Forelimb muscle (tissue), 1 donor: Measurements from ENCODE around the gene SPAAR. TPM values are rescaled to one million over a fixed set of nuclear protein-coding genes. Genes with fewer than 3 reads are reported as not detected.
"Not testable (repeated sequence)": the region's sequence is repeated elsewhere in the genome, so short reads cannot be mapped to it uniquely, and the experiment has no call there.

Experiments used
- DNase-seq: peaks from one replicate; pipeline ENCODE4 v3.0.0-alpha.2; 2013; ENCODE audit warnings: low read depth
- polyA plus RNA-seq: library from polyadenylated mRNA; unstranded; fragments of 120-200 nt; gene quantifications from one replicate; pipeline ENCODE4 v1.2.1, GENCODE V29; 2013; ENCODE audit not compliant: insufficient read length

The SPAAR gene, protein sequence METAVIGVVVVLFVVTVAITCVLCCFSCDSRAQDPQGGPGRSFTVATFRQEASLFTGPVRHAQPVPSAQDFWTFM
- 2.2 TPM for polyA plus RNA-seq

DNA sequence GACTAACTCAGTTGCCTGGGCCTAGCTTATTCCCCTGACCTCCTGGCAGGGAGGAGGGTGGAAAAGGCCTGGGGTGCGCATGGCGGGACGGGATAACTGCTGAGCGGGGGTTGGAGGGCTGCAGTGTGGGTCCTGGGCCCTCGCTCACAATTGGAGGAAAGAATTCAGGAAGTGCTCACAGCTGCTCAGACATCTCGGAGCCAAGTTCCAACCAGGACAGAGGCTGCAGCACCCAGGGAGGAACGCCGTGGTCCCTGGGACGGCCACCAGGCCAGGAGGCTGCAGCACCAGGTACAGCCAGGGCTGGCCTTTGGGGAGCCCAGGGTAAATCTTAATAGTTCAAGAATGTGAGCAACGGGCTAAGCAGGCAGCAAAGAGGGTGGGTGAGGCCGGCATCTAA is at the start of gene SPAAR:
Gene SPAAR, plus strand, starts transcription at position 217 of the 400 bp plus-strand sequence. CDS start 974 bp downstream, outside the sequence.
- no peak for DNase-seq

DNA sequence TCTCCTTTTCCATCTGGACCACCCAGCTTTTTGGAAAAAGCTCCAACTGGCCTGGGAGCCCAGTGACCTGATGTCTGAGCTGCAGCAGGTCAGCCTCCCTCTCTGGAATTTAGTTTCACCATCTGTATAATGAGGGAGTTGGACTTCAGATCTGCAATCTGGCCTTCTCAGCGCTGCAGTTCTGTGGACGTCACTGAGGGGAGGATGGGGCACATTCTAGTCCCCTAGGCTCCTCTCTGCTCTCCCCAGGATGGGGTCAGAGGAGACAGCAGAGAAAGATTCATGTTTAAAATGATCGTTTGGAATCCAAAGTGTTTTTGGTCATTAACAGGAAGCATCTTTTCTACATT is 49.3 kb upstream of the SPAAR start:
- DNase-seq, result no peak

DNA sequence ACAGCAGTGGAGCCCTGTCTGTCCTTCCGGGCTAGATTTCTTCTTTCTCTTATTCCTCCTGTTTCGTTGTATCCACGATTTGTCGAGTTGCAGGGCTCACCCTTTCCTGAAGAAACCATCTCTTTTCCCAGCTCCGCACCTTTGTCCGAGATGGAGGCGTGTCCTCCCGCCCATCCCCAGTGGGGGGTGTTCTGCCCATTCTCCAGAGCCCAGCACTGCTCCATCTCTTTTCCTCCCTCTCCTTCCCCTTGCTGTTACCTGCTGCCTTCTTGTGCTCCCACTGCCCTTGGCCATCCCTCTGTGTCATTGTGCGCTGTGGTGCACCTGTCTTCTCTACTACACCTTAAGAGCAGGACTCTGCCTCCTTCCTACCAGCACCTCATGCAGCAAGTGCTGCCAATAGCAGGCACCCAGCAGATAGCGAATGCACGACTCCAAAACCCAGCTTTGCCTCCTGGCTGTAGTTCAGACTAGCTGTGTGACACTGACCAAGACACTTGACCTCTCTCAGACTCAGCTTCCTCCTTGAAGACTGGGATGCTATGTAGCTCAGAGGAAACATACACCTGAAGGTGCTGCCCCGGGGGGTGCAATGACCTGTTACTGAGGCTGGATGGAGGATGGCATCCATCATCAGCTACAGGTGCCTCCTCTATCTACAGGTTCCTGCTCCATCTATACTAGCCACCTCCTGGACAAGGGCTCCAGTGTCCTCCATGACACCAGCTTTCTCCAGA is 48.0 kb upstream of the SPAAR start:
- DNase-seq, result no peak

DNA sequence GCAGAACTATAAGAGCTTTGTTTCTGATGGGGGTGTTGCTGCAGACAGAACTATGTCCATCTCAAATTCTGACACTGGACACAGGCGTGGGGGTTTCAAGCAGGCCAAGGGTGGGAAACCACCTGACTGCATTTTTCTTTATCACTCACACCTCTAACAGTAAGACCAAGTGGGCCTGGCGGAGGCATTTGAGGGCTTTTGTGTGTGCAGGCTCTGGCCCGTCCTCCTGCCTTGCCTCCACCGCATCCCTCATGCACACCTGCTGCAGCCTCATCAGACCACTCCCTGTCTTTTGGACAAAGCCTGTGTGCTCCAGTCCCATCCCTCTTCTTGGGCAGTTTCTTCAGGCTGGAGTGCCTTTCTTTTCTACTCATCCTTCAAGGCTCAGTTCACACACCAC is 47.0 kb upstream of the SPAAR start:
- no peak for DNase-seq

DNA sequence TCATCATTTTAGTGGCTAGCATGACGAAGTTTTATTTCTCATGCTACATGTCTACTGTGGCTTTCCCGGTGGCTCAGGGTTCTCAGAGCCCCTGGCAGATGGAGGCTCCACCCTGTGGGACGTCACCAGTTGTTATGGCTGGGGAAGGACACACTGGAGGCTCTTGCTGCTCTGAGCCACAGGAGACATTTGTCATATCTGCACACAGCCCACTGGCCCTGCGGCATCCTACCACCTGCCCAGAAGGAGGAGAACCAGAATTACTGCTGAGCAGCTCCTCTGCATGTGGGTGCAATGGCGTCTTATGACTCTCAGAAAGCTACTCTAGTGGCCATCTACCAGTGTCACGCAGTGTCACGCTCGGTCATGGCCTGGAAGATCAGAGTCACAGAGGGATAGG is 45.7 kb upstream of the SPAAR start:
- no peak for DNase-seq

DNA sequence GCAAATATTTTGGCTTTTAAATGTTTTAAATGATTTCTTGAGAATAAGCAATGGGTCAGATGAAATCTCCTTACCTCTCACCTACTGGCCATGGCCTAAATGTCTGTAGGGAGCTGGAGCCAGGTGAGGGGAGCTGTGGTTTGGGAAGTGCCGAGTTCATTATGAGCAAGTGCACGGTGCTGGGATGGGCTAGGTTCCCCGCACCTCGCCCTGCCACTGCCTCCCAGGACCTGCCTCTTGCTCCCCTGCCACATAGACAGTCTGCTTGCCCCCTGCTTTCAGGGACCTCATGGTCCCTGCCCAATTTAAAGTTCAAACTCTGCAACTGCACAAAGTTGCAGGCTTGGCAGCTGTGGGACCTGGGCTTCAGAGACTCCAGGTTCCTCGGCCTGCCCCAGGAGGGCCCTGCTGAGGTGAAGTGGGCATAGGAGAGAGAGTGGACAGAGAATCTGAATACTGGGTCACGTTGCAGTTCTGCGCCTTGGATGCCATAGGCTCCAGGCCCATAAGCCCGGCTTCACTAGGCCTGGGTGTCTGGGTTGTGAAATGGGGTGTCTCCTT is 44.5 kb upstream of the SPAAR start:
- DNase-seq, result no peak

DNA sequence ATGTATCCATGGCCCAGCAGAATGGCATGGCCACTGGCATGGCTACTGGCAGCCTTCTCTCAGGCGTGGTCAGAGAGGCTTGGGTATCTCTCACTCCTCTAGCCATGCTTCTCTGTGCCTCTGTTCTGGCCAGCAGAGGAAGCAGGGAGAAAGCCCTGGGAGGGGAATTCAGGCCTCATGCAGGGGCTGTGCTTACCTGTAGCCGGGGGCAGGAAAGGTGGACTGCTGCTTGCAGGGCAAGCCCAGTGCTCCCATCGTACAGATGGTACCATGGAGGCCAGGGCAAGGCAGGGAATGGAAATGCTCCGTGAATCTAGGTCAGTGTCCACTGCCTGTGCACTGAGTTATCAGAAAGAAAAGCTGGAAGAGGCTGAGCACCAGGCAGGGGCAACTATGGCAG is 41.8 kb upstream of the SPAAR start:
- DNase-seq, result no peak

DNA sequence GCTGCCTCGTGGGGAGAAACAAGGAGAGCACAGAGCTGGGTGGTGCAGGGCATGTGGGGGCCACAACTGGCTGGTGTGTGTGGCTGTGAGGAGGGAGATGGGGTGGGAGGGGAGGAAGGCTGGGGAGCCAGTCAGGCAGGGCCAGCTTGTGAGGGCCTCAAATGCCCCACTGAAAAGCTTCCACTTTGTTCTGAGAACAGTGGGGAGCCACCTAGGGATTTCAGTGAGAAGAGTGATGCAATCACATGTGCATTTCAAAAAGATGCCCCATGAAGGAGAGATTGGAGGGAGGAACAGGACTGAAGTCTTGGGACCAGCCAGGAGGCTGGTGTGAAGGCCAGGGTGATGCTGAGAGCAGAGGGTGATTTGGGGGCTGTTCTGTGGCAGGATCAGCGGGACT is 40.4 kb upstream of the SPAAR start:
- no peak for DNase-seq

DNA sequence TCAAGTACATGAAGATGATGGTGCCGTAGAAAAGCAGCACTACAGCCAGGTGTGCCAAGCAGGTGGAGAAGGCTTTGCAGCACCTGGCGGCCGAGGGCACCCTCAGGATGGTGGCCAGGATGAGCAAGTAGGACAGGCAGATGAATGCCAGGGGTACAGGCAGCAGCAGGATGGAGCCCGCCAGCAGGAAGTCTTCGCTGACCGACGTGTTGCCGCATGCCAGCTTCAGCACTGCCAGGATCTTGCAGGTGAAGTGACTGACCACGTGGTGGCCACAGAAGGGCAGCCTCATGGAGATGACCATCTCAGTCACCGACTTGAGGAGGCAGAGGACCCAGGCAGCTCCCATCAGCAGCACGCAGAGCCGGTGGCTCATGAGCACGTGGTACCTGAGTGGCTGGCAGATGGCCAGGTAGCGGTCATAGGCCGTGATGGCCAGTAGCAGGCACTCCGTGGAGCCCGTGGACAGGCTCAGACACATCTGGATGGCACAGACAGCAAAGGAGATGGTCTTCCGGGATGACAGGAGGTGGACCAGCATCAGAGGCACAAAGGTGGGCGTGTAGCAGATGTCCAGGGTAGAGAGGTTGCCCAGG is 39.6 kb upstream of the SPAAR start:
- DNase-seq, result no peak

DNA sequence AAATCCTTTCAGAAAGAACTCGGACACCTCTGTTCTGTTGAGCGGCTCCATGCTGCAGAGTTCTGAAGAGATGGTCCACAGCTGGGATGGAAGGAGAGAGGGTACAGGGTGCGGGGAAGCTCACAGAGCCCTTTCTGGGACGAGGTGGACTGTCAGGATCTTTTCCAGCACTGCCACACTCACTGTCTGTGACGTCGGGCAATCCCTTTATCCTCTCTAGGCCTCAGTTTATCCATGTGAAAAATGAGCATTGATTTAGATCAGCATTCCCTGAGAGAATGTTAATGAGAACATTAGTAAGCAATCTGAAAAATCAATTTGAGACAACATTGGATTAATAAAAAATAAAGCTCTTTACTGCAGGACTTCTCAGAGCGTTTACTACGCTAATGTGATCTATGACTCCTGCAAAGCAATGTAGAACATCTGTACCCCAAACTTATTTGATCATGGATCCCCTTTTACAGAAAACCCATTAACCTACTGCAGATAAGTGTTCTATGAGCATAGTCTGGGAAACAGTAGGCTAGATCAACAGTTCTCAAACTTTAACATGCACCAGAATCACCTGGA is 38.9 kb upstream of the SPAAR start, which contains the start of gene OR13J1:
Gene OR13J1, minus strand, starts transcription at position 51 of the 573 bp plus-strand sequence. Its CDS starts 0 bp downstream, at position 51.
- DNase-seq, result no peak

DNA sequence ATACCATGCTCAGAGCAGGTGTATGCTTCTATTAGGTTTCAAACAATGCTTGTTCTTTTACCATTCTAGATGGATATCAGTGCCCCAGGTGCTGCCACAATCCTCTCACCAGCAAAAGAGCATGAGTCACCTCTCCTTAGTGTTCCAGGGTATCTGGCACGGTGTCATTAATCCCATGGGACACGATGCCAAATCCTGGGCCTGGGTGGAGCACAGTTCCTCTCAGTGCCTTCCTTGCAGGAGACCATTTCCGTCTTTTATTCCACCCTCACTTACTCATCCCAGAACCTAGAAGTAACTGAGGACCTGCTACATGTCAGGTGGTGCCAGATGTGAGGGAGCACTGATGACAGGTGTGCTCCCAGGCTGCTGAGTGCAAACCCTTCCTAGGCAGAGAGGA is 37.7 kb upstream of the SPAAR start:
- no peak for DNase-seq

DNA sequence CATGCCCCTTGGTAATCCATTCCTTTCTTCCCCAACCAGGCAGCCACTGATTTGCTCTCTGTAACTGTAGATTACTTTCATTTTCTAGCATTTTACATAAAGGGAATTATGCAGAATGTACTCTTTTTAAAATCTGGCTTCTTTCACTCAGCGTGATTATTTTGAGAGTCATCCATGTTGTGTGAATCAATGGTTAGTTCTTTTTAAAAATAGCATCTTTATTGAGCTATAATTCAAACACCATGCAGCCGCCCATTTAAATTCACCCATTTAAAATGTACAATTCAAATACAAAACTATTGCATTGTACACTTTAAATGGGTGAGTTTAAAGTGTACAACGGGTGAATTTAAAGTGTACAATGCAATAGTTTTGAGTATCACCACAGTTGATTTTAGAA is 36.8 kb upstream of the SPAAR start:
- DNase-seq, result no peak

DNA sequence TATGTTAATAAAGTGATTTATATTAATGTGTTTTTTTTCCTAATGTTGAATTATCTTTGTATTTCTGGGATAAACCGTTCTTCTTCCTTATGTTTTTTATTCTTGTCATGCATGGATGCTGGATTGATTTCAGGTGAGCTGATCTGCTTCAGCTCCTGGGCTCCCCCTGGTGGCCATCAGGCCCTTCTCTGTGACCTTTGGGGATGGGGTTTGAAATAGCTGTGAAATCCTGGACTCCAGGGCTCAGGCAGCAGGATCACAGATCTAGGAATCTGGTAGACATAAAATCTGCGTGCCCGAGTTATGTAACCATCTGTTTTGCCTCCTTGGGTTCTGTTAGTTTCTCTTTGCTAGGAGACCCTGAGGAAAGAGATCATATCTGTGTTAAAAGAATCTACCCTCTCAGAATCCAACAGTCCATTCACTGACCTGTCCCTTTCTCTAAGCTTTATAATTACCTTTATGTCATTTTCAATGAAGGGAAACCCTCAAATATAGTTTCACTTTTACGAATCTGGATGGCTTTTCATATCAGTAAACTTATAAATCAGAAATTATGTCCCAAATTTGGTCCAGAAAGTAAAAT is 26.9 kb upstream of the SPAAR start:
- DNase-seq, result peak; percentile 65

DNA sequence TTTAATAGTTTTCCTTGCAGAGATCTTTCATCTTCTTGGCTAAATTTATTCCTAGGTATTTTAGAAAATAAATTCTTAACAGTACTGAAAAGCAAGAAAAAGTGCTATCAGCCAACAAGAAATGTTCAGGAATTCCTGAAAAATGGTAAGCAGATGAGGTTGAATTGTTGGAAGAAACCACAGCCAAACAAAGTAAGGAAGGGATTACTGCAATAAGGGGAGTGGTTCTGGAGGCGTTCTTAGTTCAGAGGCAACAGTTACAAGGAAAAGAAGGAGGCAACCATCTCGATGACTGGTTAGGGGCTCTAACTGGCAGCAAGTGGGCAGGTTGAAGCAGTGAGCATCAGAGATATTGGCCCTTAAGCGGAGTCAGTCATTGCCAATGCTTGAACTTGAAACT is 26.3 kb upstream of the SPAAR start:
- DNase-seq, result no peak

DNA sequence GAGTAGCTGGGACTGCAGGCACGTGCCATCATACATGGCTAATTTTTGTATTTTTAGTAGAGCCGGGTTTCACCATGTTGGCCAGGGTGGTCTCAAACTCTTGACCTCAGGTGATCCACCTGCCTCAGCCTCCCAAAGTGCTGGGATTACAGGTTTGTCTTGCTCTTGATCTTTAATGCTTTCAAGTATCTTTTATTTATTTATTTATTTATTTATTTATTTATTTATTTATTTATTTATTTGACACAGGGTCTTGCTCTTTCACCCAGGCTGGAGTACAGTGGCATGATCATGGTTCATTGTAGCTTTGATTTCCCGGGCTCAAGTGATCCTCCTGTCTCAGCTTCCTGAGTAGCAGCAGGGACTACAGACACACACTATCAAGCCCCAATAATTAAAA is 24.4 kb upstream of the SPAAR start:
- not testable (repeated sequence) for DNase-seq

DNA sequence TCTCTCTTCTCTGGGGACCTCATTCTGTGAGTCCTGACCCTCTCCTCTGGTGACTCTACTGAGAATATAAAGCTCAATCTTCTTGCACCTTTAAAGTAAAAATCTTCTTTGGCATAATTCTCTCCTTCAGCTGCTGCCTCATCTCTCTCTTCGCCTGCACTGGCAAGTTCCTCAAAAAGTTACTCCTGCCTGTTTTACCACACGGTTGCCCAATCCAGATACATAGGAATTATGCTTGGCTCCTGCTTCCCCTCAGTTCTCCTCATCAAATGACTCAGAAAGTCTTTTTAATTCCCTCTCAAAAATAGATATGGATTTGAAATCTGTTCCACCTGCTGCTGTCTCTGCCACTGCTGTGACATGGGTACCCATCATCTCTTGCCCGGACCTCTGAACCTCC is 17.6 kb upstream of the SPAAR start:
- no peak for DNase-seq

DNA sequence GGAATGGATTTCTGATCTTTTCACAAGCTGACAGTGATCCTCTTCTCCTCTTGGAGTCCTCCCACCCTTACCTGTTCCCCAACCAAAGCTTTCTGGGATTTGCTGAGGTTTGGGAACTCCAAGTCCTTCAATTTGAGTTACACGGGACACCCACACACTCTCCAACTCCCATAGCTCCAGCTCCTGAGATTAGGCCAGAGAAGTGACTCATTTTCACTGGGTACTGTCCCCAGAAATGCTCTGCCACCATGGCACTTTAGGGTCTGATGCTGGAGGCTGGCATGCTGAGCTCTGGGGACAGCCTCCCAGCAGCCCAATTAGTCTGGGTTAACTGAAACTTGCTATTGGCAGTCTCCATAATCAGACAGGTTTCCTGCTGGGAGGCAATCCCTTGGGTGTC is 17.2 kb upstream of the SPAAR start:
- no peak for DNase-seq

DNA sequence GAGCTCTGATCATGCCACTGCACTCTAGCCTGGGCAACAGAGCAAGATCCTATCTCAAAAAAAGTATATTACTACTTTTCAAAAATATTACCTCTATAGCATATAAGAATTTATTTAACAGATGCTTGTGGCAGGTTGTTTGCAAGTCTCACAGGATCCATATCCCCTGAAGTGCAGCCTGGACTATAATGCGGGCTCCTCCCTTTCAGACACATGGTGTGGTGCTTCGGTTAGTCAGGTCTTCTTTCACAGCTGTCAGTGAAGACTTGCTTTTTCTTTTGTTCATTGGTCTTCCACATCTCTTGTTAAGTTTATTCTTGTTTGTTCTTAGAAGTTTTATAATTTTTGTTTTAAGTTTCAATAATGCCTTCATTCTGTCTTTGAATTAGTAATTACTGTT is 12.7 kb upstream of the SPAAR start:
- DNase-seq, result no peak

DNA sequence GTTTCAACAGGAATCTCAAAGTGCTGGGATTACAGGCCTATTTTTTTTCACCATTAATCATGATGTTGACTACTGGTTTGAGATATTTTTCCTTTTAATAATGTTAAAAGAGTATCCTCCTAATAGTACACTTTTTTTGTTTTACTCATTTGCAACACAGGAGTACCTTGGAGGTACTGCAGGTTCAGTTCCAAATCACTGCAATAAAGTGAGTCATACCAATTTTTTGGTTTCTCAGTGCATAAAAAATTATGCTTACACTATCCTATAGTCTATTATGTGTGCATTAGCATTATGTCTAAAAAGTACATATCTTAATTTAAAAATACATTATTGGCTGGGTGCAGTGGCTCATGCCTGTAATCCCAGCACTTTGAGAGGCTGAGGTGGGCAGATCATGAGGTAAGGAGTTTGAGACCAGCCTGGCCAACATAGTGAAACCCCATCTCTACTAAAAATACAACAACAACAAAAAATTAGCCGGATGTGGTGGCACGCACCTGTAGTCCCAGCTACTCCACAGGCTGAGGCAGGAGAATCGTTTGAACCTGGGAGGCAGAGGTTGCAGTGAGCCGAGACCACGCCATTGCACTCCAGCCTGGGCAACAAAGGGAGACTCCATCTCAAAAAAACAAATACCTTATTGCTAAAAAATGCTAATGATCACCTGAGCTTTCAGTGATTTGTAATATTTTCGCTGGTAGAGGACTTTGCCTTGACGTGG is 11.8 kb upstream of the SPAAR start:
- not testable (repeated sequence) for DNase-seq

DNA sequence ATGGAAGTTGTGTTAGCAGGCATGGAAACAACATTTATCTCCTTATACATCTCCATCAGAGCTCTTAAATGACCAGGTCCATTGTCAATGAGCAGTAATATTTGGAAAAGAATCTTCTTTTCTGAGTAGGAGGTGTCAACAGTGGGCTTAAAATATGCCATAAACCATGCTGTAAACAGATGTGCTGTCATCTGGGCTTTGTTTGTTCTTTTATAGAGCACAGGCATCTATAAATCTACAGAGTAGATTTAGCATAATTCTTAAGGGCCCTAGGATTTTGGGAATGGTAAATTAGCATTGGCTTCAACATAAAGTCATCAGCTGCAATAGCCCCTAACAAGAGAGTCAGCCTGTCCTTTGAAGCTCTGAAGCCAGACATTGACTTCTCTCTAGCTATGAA is 11.0 kb upstream of the SPAAR start:
- DNase-seq, result no peak

DNA sequence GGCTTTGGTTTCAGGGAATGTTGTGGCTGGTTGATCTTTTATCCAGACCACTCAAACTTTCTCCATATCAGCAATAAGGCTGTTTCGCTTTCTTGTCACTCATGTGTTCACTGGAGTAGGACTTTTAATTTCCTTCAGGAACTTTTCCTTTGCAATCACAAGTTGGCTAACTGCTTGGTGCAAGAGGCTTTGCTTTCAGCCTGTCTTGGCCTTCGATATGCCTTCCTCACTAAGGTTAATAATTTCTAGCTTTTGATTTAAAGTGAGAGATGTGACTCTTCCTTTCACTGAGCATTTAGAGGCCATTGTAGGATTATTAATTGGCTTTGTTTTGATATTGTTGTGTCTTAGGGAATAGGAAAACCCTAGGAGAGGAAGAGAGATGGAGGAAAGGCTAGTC is 10.3 kb upstream of the SPAAR start:
- no peak for DNase-seq

DNA sequence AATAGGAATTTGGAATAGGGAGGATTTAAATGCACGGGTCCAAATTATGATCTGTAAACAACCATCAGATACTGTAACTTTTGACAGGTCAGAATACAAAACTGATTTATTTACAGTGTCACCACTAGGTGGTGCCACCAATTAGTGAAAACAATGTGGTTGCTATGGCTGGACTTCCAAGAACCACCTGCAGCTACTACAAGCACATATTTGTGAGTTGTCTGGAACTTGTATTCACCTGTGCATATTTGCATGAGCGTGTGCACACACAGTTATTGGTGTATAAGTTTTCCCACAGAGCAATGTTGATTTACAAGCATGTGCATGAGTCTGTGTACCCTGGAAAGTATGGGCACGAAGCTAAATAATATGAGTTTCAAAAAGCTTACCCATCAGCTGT is 6.2 kb upstream of the SPAAR start:
- DNase-seq, result no peak
